ENCODE data around the gene CSMD2.

Gene CSMD2

GRCh38 chr1:33519240-33519884 is 645.7 kb downstream of the CSMD2 start:
- Histone ChIP-seq H3K27ac (ENCODE audit: low read length) (no peak overlapping the region), H3K4me3 (ENCODE audit: low read length) (no peak overlapping the region), H4K20me1 (ENCODE audit: insufficient read depth, low read length) (no peaks in the 10 kb centered on the region), H3K9me3 (ENCODE audit: insufficient read depth, low read length) (no peaks in the 10 kb centered on the region), H3K4me2 (ENCODE audit: low read length) (no peak overlapping the region), H3K79me2 (ENCODE audit: low read length) (no peaks in the 10 kb centered on the region), H3K36me3 (replicated peaks; ENCODE audit: low read depth, low read length) (no peaks in the 10 kb centered on the region), H3K27me3 (ENCODE audit: low read depth, low read length) (0 out of 2 replicates have a peak, but pooled peaks cover 2% of the 10 kb centered on the region), H3K9ac (ENCODE audit: low read length) (no peak overlapping the region), H2AFZ (ENCODE audit: low read depth, low read length) (no peak overlapping the region), H3K4me1 (ENCODE audit: low read length) (no peaks in the 10 kb centered on the region)
- TF ChIP-seq EZH2phosphoT487 (IDR thresholded peaks at IDR 0.05; ENCODE audit: low read depth) (no peak), CTCF (IDR thresholded peaks at IDR 0.05; ENCODE audit: low read depth, low read length) (no peak)

- Histone ChIP-seq H2AFZ (ENCODE audit: low read depth, low read length) (no peak overlapping the region), H3K36me3 (replicated peaks; ENCODE audit: low read depth, low read length) (no peaks in the 10 kb centered on the region), H3K4me1 (ENCODE audit: low read length) (no peaks in the 10 kb centered on the region), H3K27ac (ENCODE audit: low read length) (no peak overlapping the region), H3K27me3 (ENCODE audit: low read depth, low read length) (no peaks in the 10 kb centered on the region), H3K79me2 (ENCODE audit: low read length) (no peaks in the 10 kb centered on the region), H4K20me1 (ENCODE audit: insufficient read depth, low read length) (no peaks in the 10 kb centered on the region), H3K9ac (ENCODE audit: low read length) (no peak overlapping the region), H3K4me3 (ENCODE audit: low read length) (no peak overlapping the region), H3K4me2 (ENCODE audit: low read length) (no peak overlapping the region), H3K9me3 (ENCODE audit: insufficient read depth, low read length) (no peaks in the 10 kb centered on the region)
- no peak for TF ChIP-seq CTCF (IDR thresholded peaks at IDR 0.05; ENCODE audit: low read depth, low read length)
- no peak for TF ChIP-seq EZH2phosphoT487 (IDR thresholded peaks at IDR 0.05; ENCODE audit: low read depth)
Measured at GRCh38 chr1:33517596-33518250, 647.3 kb downstream of the CSMD2 start.

GRCh38 chr1:33516891-33517567 is 648.0 kb downstream of the CSMD2 start:
- no peaks in the 10 kb centered on the region for H3K27me3 ChIP-seq (ENCODE audit: low read depth, low read length)
- no peaks in the 10 kb centered on the region for H3K36me3 ChIP-seq (replicated peaks; ENCODE audit: low read depth, low read length)
- H3K9ac ChIP-seq (ENCODE audit: low read length), result no peak overlapping the region
- TF ChIP-seq CTCF (IDR thresholded peaks at IDR 0.05; ENCODE audit: low read depth, low read length) (no peak), EZH2phosphoT487 (IDR thresholded peaks at IDR 0.05; ENCODE audit: low read depth) (no peak)
- H3K4me2 ChIP-seq (ENCODE audit: low read length), result no peak overlapping the region
- H3K79me2 ChIP-seq (ENCODE audit: low read length), result no peaks in the 10 kb centered on the region
- no peak overlapping the region for H3K27ac ChIP-seq (ENCODE audit: low read length)
- no peak overlapping the region for H2AFZ ChIP-seq (ENCODE audit: low read depth, low read length)
- no peaks in the 10 kb centered on the region for H3K9me3 ChIP-seq (ENCODE audit: insufficient read depth, low read length)
- H3K4me1 ChIP-seq (ENCODE audit: low read length), result no peaks in the 10 kb centered on the region
- no peak overlapping the region for H3K4me3 ChIP-seq (ENCODE audit: low read length)
- no peaks in the 10 kb centered on the region for H4K20me1 ChIP-seq (ENCODE audit: insufficient read depth, low read length)

- TF ChIP-seq EZH2phosphoT487 (IDR thresholded peaks at IDR 0.05; ENCODE audit: low read depth) (no peak), CTCF (IDR thresholded peaks at IDR 0.05; ENCODE audit: low read depth, low read length) (no peak)
Measured at GRCh38 chr1:33516428-33516827, 648.6 kb downstream of the CSMD2 start.

More at GRCh38 chr1:33516428-33516827, 648.6 kb downstream of the CSMD2 start:
- Histone ChIP-seq H3K9ac (ENCODE audit: low read length) (no peak overlapping the region), H4K20me1 (ENCODE audit: insufficient read depth, low read length) (no peaks in the 10 kb centered on the region), H3K79me2 (ENCODE audit: low read length) (no peaks in the 10 kb centered on the region), H3K4me3 (ENCODE audit: low read length) (no peak overlapping the region), H3K4me2 (ENCODE audit: low read length) (no peak overlapping the region), H3K9me3 (ENCODE audit: insufficient read depth, low read length) (no peaks in the 10 kb centered on the region), H3K4me1 (ENCODE audit: low read length) (no peaks in the 10 kb centered on the region), H3K27me3 (ENCODE audit: low read depth, low read length) (no peaks in the 10 kb centered on the region), H2AFZ (ENCODE audit: low read depth, low read length) (no peak overlapping the region), H3K27ac (ENCODE audit: low read length) (no peak overlapping the region), H3K36me3 (replicated peaks; ENCODE audit: low read depth, low read length) (no peaks in the 10 kb centered on the region)
